Measurements from ENCODE around the gene LUC7L2.
"Not testable (repeated sequence)": the region's sequence is repeated elsewhere in the genome, so short reads cannot be mapped to it uniquely, and the experiment has no call there.

LUC7L2 gene

DNA sequence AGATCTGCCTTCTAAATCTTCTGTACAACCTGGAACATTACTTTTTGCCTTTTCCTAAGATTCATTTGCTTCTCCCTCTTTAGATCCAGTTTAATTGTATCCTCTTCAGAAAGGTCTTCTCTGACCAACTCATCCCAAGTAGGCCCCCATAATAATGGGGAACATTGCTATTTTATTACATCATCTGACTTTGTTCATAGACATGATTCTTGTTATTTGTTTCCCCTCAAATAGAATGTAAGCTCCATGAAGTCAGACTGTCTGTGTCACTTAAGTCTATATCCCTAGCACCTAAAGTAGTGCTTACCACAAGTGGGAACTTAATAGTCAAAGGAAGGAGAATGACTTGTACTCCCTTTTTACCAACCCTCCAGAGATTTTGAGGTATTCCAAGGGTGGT, 37.5 kb downstream of the LUC7L2 start:
- DNase-seq: no peak

DNA sequence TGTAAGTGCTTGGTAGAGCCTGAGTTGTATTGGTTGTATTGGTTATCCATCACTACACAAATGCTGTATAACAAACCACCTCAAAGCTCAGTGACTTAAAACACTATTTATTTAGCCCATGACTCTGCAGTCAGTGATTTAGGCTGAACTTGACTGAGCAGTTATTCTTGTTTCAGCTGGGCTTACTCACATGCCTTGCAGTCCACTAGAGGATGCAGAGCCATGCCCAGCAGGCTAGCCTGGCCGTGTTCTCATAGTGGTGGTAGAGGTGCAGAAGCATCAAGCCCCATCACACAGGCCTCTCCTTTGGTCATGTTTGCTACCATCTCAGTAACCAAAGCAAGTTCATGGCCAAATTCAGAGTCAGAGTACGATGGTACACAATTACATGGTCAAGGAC, 43.9 kb downstream of the LUC7L2 start:
- no peak for DNase-seq

DNA sequence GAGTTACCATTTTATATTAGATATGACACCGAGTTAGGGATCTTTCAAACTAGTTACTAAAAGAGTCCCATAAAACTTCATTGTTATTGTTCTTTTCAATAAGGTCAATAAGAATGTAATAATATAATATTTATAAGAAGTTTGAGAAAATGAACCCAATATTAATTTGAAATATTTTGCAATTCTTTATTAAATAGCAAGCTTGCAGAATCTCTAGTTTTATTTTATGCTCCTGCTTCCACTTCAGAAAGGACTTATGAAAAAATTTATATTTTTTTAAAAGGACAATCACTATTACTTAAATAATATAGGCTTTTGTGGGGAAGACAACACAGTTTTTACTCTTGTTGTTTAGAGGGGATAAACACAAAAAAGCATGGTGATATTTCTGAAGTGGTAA, 47.9 kb downstream of the LUC7L2 start:
- DNase-seq: no peak

DNA sequence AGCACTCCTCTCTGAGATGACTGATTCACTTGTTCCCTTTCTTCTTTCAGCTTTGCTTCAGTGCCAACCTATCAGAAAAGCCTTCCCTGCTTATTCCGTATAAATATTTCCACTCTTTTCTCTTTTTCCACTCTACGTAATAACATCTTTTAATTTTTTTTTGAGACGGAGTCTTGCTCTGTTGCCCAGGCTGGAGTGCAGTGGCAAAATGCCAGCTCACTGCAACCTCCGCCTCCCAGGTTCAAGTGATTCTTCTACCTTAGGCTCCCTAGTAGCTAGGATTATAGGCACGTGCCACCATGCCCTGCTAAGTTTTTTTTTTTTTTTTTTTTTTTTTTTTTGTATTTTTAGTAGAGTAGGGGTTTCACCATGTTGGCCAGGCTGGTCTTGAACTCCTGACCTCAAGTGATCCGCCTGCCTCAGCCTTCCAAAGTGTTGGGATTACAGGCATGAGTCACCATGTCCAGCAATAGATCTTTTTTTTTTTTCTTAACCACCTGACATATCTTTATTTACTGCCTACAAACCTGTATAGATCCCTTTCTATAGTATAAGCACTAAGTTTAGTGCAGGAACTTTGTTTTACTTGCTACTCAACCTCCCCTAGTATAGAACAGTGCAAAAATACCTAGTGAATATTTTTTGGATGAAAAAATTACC, 55.2 kb downstream of the LUC7L2 start:
- DNase-seq: not testable (repeated sequence)

DNA sequence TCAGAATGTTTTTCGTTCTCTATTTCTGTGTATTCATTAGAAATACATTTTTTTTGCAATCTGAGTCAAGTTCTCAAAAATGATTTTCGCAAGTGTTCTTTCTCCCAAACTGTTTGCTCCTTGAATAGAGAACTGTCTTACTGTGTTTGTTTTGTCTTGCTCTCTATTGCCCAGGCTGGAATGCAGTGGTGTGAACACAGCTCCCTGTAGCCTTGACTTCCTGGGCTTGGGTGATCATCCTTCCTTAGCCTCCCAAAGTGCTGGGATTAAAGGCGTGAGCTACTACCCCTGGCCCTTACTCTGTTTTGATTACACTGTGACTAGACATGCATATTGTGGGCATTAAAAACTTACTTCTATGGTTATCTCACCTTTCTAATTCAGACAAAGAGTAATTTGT, 56.7 kb downstream of the LUC7L2 start:
- DNase-seq: no peak

DNA sequence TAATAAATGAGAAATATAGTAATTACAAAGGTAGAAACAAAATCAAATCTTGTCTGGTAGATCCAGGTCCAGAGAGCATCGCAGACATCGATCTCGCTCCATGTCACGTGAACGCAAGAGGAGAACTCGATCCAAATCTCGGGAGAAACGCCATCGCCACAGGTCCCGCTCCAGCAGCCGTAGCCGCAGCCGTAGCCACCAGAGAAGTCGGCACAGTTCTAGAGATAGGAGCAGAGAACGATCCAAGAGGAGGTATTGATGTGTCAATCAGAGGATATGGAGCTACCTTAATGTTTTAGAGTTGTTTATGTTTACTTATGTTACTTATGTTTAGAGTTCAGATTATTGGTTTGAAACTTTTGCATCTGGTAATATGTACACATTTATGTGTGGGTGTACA, 57.8 kb downstream of the LUC7L2 start:
- DNase-seq: no peak

DNA sequence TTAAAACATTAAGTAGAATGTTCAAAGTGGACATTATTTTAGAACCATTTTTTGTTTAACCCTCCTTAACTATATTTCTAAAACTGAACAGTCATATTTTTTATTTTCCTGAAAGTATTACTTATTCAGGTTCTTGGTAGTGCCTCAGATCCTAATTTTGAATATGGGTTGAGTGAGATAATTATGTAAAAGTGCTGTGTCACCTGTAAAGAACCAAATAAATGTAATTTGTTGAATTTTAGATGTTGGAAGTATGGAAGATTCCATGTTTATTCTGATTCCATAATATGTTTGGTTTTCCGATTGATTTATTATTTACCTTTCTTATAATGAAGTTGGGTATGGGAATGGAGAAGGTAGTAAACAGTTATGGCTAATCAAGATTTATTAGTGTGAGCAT, 61.4 kb downstream of the LUC7L2 start:
- no peak for DNase-seq

DNA sequence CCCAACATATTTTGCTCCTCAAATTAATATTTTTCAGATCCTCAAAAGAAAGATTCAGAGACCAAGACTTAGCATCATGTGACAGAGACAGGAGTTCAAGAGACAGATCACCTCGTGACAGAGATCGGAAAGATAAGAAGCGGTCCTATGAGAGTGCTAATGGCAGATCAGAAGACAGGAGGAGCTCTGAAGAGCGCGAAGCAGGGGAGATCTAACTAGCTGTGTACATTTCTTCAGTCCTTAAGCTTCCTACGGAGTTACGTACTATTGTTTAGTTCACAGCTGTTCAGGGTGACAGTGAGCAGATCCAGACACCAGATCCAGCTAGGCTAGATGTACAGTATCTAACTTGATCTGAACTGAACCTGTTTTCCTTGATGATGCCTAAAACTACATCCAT, 62.4 kb downstream of the LUC7L2 start:
- no peak for DNase-seq

DNA sequence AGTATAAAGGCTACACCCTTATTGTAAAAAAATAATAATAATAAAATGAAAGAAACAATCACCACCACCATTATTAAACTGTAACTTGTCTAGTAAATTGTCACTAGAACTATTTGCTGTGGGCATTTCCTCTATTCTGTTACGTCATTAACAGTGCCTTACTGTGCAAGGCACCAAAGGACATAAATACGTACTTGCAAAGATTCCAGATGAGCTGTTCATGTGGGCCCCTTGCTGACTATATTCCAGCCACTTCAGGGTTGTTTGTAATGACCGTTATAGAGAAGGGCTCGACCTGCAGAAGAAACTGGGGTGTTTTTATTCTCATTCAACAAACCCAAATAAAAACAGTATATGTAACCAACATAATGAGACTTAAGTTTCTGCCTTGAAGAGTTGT, 63.4 kb downstream of the LUC7L2 start:
- DNase-seq: no peak

DNA sequence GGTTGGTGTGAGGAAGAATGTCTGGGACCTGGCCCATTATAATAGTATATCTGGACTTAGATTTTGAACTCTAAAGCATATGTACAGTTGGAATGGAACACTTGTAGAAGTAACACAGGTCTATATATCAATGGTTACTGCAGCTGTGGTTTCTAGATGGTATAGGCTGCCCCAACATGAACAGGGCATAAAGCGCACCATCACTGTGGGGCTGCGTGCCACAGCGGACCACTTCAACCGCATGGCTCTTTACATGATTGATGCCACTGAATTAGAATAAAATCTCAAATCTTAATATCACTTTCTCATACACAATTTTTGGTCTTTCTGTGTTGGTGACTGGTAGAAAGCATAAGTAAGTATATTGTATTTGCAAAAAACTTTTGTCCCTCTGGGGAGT, 64.3 kb downstream of the LUC7L2 start:
- no peak for DNase-seq

DNA sequence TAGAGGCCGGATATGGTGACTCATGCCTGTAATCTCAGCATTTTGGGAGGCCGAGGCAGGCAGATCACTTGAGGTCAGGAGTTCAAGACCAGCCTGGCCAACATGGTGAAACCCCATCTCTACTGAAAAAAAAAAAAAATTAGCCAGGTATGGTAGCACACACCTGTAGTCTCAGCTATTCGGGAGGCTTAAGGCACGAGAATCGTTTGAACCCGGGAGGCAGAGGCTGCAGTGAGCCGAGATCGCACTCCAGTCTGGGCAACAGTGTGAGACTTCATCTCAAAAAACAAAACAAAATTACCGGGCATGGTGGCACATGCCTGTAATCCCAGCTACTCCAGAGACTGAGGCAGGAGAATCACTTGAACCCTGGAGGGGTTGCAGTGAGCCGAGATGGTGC, 66.0 kb downstream of the LUC7L2 start:
- not testable (repeated sequence) for DNase-seq

DNA sequence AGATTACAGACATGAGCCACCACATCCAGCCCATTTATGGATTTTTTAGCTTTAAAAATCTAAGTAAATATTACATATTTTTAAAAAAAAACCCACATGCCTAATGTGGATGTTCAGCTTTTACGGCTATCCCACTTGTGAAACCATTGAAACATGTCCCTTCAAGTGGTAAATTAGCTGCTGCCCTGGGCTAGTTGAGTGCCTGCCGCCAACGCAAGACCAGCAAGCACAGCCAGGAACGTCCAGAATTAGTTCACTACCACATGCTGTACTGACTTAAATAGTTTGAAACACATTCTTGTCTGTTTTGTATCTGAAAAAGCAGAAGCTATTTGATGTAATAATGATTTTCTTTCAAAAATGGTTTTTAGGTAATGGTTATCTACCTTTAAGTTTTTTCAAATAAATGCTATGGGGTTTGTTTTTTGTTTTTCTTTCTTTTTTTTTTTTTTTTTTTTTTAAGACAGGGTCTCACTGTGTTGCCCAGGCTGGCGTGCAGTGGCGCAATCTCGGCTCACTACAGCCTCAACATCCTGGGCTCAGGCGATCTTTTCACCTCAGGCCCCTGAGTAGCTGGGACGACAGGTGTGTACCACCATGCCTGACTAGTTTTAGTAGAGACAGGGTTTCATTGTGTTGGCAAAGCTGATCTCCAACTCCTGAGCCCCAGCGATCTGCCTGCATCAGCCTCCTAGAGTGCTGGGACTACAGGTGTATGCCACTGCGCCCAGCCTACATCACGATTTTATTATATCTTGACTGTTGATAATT, 66.7 kb downstream of the LUC7L2 start:
- DNase-seq: no peak

DNA sequence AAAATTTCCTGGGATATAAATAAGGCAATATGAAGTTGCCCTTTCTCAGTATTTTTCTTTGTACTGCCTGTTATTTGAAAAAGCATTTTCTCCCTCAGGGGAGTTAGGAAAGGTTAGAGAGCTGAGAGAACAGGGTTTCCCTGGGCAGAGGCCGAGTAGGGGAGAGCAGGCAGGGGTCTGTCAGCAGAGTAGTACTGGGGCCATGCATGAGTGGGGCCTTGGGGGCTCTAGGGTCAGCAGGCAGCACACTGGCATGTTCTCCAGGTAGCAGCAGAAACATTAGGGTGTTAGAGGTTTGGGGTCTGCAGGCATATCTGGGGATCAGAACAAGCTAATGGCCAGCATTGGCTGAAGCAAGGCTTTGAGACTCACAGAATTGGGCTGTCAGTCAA, 67.3 kb downstream of the LUC7L2 start:
- DNase-seq: no peak

DNA sequence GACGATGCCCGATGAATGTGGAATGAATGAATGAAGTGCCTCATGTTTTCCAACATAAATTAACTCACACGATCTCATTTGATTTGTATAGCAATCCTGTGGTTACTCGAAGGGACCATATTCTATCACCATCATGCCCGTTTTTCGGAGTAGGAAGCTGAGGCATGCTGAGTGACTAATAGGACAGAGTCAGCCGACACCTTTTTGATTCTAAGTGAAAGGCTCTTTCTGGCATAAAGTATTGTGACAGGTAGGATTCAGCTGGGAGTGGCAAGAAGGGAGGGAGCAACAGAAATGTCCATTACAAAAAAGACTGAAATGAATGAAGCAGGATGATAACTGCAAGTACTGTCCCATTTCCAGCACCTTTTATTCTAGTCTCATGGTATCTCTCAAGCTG, 68.1 kb downstream of the LUC7L2 start:
- no peak for DNase-seq

DNA sequence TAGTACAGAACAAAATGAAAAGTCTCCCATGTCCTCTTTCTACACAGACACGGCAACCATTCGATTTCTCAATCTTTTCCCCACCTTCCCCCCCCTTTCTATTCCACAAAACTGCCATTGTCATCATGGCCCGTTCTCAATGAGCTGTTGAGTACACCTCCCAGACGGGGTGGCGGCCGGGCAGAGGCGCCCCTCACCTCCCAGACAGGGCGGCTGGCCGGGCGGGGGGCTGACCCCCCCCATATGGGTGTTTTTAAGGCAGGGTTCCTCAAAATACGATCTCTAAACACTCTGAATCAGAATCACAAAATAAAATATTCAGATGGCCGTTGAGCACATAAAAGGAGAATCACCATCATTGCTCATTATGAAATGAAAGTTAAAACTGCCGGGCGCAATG, 70.0 kb downstream of the LUC7L2 start:
- DNase-seq: not testable (repeated sequence)

DNA sequence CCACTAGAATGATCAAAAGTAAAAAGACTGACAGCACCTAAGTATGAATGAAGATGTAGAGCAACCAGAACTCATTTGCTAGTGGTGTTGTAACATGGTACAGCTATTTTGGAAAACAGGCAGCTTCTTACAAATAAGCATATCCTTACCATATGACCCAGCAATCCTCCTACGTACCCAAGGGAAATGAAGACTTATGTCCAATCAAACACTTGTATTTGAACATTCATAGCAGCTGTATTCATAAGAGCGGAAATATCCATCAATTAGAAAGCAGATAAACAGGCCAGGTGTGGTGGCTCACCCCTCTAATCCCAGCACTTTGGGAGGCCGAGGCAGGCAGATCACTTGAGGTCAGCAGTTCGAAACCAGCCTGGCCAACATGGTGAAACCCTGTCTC, 70.7 kb downstream of the LUC7L2 start:
- no peak for DNase-seq

DNA sequence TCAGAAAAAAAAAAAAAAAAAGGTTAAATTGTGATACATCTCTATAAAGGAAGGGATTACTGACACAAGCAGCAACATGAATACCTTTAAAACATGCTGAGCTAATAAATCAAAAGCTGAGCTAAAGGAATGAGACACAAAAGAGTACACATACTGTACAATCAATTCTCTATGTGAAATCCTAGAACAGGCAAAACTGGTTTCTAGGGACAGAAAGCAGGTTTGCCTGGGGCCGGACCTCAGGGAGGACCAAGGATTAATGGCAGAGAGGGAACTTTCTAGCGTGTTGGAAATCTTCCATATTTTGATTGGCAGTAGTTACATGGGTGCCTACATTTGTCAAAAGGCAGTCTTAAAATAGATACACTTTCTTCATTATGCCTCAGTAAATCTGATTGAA, 71.3 kb downstream of the LUC7L2 start:
- DNase-seq: no peak

DNA sequence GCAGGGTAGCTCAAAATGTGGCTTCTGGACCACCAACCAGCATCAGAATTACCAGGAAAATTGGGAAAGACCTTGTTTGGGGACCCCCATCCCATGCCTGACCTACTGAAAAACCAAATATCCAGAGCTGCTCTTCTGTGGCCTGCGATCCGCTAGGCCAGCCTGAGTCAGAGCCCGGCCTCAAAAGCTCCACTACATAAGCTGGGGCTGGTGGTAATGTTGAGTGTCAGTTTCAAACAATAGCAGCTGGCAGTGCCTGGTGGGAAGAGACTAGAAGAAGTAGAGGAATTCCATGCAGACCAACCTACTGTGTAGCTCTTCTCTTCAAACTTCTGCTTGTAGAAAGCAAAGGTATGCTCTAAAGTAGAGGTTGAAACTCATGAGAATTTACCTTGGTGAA, 71.8 kb downstream of the LUC7L2 start:
- no peak for DNase-seq

DNA sequence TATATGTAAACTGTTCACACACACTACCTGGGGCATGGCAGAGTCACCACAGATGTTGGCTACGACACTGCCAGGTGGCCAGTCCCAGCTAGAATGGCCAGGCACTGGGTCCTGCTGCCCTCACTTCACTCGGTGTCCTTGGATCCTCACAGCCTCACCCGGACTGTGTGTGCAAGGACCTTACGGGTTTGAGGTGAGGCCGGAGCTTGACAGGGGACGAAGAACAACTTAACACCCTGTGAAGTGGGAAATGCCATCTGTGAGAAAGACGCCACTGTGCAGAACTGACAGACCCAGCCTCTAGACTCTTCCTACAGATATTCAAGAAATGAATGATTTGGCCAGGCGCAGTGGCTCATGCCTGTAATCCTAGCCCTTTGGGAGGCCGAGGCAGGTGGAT, 77.1 kb downstream of the LUC7L2 start:
- DNase-seq: no peak

DNA sequence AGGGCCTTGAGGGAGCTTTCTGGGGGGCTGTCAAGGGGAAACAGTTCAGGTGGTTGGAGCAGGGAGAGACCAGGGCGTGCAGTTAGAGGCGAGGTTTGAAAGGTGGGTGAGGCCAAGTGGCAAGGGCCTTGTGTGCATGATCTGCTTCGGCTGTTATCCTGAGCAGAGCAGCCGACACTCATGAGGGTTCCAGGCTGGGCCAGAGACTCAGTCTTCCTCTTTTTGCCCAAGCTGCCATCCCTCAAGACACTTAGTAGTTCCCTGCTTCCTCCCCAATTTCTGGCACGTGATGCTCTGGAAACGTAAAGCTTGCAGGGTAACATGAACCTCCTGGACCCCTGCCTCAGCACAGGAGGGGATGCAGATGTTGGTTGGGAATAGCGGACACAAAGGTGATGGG, 79.7 kb downstream of the LUC7L2 start:
- no peak for DNase-seq

DNA sequence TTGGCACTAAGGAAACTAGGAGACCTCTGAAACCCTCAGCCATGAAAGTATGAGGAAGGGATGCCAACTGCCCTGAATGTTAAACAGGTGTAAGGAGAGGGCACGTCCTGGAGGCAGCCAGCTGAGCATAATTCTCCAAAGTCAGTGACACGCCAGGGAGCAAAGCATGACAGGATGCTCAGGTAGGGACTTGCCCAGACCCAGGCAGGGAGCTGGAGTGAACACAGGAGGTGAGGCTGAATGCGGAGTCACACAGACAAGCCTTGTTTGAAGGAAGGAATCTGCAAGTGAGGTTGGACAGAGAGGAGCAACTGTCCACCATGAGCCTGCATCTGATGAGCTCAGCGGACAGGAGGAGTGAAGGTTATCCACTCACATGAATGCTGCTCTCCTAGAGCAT, 82.3 kb downstream of the LUC7L2 start:
- DNase-seq: no peak

DNA sequence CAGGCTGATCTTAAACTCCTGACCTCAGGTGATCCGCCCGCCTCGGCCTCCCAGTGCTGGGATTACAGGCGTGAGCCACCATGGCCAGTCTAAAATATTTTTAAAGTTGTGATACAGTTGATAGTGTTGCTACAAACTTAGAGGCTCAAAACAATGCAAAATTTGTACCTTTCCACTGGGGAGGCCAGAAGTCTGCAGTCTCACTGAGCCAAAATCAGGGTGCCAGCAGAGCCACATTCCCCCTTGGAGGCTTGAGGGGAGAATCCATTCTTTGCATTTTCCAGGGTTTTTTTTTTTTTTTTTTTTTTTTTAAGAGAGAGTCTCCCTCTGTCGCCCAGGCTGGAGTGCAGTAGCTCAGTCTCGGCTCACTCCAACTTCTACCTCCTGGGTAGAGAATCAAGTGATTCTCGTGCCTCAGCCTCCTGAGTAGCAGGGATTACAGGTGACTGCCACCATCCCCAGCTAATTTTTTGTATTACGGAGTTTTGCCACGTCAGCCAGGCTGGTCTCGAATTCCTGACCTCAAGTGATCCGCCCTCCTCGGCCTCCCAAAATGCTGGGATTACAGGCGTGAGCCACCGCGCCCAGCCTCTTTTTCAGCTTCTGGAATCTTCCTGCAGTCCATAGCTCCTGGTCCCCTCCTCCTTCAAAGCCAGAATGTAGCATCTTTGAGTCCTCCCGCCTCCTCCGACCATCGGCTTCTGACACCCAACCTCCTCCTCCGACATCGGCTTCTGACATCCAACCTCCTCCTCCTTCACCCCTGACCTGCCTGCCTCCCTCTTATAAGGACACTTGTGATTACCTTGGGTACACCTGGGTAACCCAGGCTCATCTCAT, 86.6 kb downstream of the LUC7L2 start:
- no peak for DNase-seq

DNA sequence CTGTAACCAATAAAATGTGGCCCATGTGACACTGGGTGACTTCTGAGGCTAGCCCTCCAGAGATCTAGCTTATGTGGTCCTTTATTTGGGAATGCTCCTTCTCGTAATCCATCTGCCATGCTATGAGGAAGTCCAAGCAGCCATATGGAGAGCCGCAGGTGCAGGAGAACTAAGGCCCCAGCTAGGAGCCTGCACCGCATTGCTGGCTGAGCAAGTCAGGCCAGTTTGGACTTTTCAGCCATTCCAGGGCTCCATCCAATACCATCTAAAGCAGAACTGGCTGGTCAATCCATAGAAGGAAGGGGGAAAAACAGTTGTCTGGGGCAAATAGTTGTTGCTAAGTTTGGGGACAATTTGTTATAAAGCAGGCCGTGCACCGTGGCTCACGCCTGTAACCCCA, 91.2 kb downstream of the LUC7L2 start:
- DNase-seq: no peak

DNA sequence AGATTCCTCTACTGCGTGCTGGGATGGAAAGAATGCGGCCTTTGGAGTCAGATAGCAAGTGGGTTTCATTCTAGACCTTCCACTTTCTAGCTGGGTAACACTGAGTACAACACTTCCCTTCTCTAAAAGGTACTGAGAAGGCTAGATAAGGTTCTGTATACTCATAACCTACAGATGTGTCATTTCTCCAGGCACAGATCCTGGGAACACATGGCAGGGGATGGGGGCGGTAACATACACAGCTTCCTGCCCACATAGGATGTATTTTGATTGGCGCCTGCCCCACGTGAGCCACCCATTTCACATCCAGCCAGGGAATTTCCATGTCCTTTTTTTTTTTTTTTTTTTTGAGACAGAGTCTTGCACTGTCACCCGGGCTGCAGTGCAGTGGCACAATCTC, 91.9 kb downstream of the LUC7L2 start:
- DNase-seq: no peak

All from T-helper 2 cell (primary cell).